ENCODE measurements around the gene MRGPRE.

MRGPRE gene

DNA sequence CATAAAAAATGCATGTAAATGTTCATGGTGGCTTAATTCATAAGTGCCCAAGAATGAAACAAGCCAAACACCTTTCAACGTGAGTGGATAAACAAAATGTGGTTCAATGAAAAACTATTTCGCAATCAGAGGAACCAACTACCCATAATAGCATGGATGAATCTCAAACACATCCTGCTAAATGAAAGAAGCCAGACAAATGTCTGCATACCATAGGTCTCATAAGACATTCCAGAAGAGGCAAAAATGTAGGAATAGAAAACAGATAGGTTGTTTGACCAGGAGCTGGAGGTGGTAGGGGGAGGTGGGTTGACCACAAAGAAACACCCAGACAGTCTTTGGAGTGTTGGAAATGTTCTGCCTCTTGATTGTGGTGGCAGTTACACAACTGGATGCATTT, 53.9 kb downstream of the MRGPRE start:
- no peak for DNase-seq (ENCODE audit: low read depth)

DNA sequence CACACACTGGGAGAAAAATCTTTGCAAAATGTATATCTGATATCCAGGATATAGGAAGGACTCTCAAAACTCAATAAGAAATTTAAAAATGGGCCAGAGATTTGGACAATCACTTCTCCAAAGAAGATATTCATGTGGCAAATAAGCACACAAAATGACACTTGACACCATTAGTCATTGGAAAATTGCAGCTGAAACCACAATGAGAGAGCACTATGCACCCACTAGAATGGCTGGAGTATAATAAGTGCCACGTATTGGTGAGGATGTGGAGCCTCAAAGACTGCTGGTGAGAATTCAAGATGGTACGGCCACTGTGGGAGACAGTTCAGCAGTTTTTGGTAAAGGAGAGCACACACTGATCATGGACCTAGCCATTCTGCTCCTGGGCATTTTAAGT, 54.3 kb downstream of the MRGPRE start:
- DNase-seq (ENCODE audit: low read depth): no peak
